Fibroblast of lung (primary cell): ENCODE measurements around the gene SBSN.

Source experiments
- CTCF ChIP-seq, 2 donors: IDR thresholded peaks in 1 of 2; conservative IDR thresholded peaks in 1 of 2; 1 replicate in 1 of 2; 2 replicates in 1 of 2; pipeline ENCODE4 v1.5.1; 2011 to 2012; ENCODE audit warnings: low read length in 2 of 2, control low read depth in 1 of 2, inconsistent platforms in 1 of 2, low read depth in 1 of 2, mild to moderate bottlenecking in 1 of 2
- EZH2 ChIP-seq: IDR thresholded peaks from 2 replicates; pipeline ENCODE4 v1.5.1; 2012; ENCODE audit warnings: low read length, control low read depth, mild to moderate bottlenecking; ENCODE audit errors: missing control alignments

- TF ChIP-seq CTCF (conservative IDR thresholded peaks at IDR 0.05 in 1 of 2, IDR thresholded peaks at IDR 0.05 in 1 of 2; ENCODE audit: low read depth in 1 of 2, low read length in 2 of 2) (no peak), EZH2 (no peak)
These were observed 34.7 kb upstream of the SBSN start for GRCh38 chr19:35562776-35563175.
